Large intestine (tissue), 3 donors: ENCODE results near the gene TMEM271. TPM values are rescaled to one million over a fixed set of nuclear protein-coding genes. Genes with fewer than 3 reads are reported as not detected.

Experiments
- DNase-seq, 2 donors: peaks; one replicate each; pipeline versions ENCODE4 v3.0.0 to v3.0.0-alpha.2; 2013
- H3K27ac ChIP-seq: one replicate; pipeline ENCODE4 v1.5.1; 2013; ENCODE audit warnings: low read length
- H3K27me3 ChIP-seq: 2 replicates; pipeline ENCODE4 v1.6.1; 2013; ENCODE audit warnings: low read length; ENCODE audit not compliant: control insufficient read depth, insufficient read depth
- H3K36me3 ChIP-seq: 2 replicates; pipeline ENCODE4 v1.6.1; 2013; ENCODE audit warnings: low read length; ENCODE audit not compliant: control insufficient read depth, insufficient read depth
- H3K4me1 ChIP-seq: one replicate; pipeline ENCODE4 v1.6.1; 2013; ENCODE audit warnings: low read length; ENCODE audit not compliant: control insufficient read depth, insufficient read depth
- H3K4me3 ChIP-seq: one replicate; pipeline ENCODE4 v1.5.1; 2013; ENCODE audit warnings: low read length
- H3K9me3 ChIP-seq: one replicate; pipeline ENCODE4 v1.6.1; 2013; ENCODE audit warnings: mild to moderate bottlenecking, low read depth, low read length, moderate library complexity; ENCODE audit not compliant: control insufficient read depth
- WGBS: methylation state at CpG from one replicate; pipeline ENCODE4 v1.1.5; 2013; ENCODE audit warnings: low lambda C conversion rate; ENCODE audit not compliant: insufficient coverage; 5-methylcytosine and 5-hydroxymethylcytosine counted together
- polyA plus RNA-seq: library from polyadenylated mRNA; unstranded; fragments of 120-200 nt; gene quantifications from one replicate; pipeline ENCODE4 v1.2.1, GENCODE V29; 2013

TMEM271 gene
- polyA plus RNA-seq, 1 donor = 0.58 TPM

GRCh38 chr4:590313-590841, 14.3 kb upstream of the TMEM271 start:
- WGBS = 90% methylated on average over 2 of the region's 12 CpGs
- no peak for DNase-seq
- H3K4me1 ChIP-seq = no peaks in the 10 kb centered on the region

DNA sequence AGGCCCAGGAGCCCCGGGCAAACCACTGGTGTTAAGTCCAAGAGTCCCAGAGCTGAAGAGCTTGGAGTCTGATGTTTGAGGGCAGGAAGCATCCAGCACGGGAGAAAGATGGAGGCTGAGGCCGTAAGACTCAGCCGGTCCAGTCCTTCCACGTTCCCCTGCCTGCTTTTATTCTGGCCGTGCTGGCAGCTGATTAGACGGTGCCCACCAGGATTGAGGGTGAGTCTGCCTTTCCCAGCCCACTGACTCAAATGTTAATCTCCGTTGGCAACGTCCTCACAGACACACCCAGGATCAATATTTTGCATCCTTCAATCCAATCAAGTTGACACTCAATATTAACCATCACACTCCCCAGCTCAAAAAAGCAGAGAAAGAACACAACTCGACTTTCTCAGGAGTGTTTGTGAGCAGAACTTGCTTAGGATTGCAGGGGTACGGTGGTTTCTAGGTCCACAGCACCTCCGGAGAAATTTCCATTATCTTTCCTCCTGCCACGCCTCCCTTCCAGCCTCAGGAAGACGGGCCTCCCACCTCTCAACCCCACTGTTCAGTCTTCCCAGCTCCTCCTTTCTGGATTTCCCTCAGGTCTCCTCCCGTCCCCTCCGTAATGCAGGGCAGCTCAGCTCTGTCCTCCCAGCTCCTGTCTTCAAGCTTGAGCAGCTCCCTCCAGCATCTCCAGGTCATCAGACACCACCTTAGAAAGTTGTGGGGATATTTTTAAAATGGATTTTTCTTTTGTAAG, 13.3 kb upstream of the TMEM271 start:
- WGBS = no CpG with 5 or more reads among the region's 16 CpGs
- H3K4me1 ChIP-seq = no peaks in the 10 kb centered on the region
- H3K9me3 ChIP-seq = no peaks in the 10 kb centered on the region
- no peak for DNase-seq
- no peak overlapping the region for H3K27ac ChIP-seq
- H3K27me3 ChIP-seq = peaks cover 8% of the 10 kb centered on the region
- H3K4me3 ChIP-seq = no peak overlapping the region
- H3K36me3 ChIP-seq = no peaks in the 10 kb centered on the region

More at GRCh38 chr4:590313-590841, 14.3 kb upstream of the TMEM271 start:
- Histone ChIP-seq H3K4me3 (no peak overlapping the region), H3K36me3 (no peaks in the 10 kb centered on the region), H3K27me3 (peaks cover 8% of the 10 kb centered on the region), H3K27ac (no peak overlapping the region), H3K9me3 (no peaks in the 10 kb centered on the region)

- Histone ChIP-seq H3K4me1 (no peaks in the 10 kb centered on the region), H3K36me3 (no peaks in the 10 kb centered on the region), H3K27ac (no peak overlapping the region), H3K4me3 (no peak overlapping the region), H3K9me3 (no peaks in the 10 kb centered on the region), H3K27me3 (peaks cover 8% of the 10 kb centered on the region)
- WGBS = no CpG with 5 or more reads among the region's 36 CpGs
- DNase-seq = no peak
These were observed 12.3 kb upstream of the TMEM271 start for GRCh38 chr4:588351-588849.

DNA sequence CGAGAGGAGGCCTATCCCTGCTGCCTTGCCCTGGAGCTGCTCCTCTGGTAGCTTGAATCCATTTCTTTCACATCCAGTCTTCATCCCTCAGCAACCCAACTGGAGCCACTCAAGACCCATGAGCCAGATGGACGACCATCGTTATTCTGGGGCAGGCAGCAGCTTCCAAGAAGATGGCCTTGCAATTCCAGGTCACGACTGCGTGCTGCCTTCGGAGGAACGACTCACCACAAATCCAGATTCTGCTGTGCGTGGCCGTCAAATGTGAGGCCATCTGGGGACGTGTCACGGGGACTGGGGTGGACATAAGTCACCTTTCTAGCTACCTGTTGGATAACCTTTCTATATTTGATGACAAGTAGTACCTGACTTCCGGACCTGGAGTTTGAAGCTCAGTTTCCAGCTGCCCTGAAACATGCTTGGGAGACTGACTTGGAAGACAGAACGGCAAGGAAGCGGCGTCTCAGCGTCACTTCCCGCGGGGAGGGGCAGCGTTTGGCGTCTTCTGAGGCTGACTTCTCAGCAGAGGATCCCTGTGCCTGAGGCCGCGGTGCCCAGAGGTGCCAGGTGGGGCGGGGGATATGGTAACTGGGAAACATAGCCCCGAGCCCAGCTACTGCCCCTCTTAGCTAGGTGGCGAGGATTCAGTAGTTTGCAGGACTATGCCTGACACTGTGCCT, 11.7 kb upstream of the TMEM271 start:
- no peaks in the 10 kb centered on the region for H3K4me1 ChIP-seq
- H3K27ac ChIP-seq = no peak overlapping the region
- no peak overlapping the region for H3K4me3 ChIP-seq
- no peak for DNase-seq
- H3K9me3 ChIP-seq = no peaks in the 10 kb centered on the region
- no peaks in the 10 kb centered on the region for H3K36me3 ChIP-seq
- no CpG with 5 or more reads among the region's 25 CpGs for WGBS
- peaks cover 8% of the 10 kb centered on the region for H3K27me3 ChIP-seq

DNA sequence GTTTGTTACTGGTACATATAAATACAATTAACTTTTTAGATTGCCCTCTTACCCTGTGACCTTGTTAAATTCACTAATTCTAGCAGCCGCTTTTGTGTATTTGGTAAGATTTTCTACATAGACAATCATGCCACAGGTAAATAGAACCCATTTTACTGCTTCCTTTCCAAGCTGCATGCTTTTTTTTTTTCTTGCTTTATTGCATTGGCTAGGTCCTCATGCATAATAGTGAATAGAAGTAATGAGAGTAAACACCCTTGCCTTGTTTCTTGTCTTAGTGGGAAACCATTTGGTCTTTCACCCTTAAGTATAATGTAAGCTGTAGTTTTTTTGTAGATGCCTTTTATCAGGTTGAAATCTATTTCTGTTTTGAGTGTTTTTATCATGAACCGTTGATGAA, 7.7 kb upstream of the TMEM271 start:
- no peaks in the 10 kb centered on the region for H3K4me1 ChIP-seq

GRCh38 chr4:581753-582361, 5.8 kb upstream of the TMEM271 start:
- Histone ChIP-seq H3K4me1 (no peaks in the 10 kb centered on the region), H3K27ac (no peak overlapping the region), H3K27me3 (peaks cover 51% of the 10 kb centered on the region), H3K36me3 (no peaks in the 10 kb centered on the region), H3K9me3 (peaks cover 3% of the 10 kb centered on the region), H3K4me3 (no peak overlapping the region)
- DNase-seq = no peak
- 60% methylated on average over 4 of the region's 9 CpGs for WGBS

More for the DNA sequence above, 7.7 kb upstream of the TMEM271 start:
- no peak overlapping the region for H3K4me3 ChIP-seq
- no peaks in the 10 kb centered on the region for H3K36me3 ChIP-seq
- WGBS = 75% methylated on average over 2 of the region's 2 CpGs
- H3K27me3 ChIP-seq = peaks cover 36% of the 10 kb centered on the region
- H3K27ac ChIP-seq = no peak overlapping the region
- no peak for DNase-seq
- no peaks in the 10 kb centered on the region for H3K9me3 ChIP-seq

GRCh38 chr4:581181-581580, 5.1 kb upstream of the TMEM271 start:
- Histone ChIP-seq H3K4me3 (no peak overlapping the region), H3K36me3 (no peaks in the 10 kb centered on the region), H3K27me3 (peaks cover 55% of the 10 kb centered on the region), H3K27ac (no peak overlapping the region), H3K4me1 (no peaks in the 10 kb centered on the region), H3K9me3 (peaks cover 3% of the 10 kb centered on the region)
- no peak for DNase-seq
- WGBS = 29% methylated on average over 1 of the region's 6 CpGs

GRCh38 chr4:579543-580175, 3.6 kb upstream of the TMEM271 start:
- Histone ChIP-seq H3K4me1 (no peaks in the 10 kb centered on the region), H3K36me3 (no peaks in the 10 kb centered on the region), H3K27me3 (peaks cover 55% of the 10 kb centered on the region), H3K27ac (no peak overlapping the region), H3K9me3 (peaks cover 3% of the 10 kb centered on the region), H3K4me3 (no peak overlapping the region)
- DNase-seq = no peak
- no CpG with 5 or more reads among the region's 11 CpGs for WGBS

- Histone ChIP-seq H3K27ac (no peak overlapping the region), H3K9me3 (peaks cover 3% of the 10 kb centered on the region), H3K4me3 (no peak overlapping the region), H3K36me3 (no peaks in the 10 kb centered on the region), H3K4me1 (no peaks in the 10 kb centered on the region), H3K27me3 (peaks cover 63% of the 10 kb centered on the region)
- no peak for DNase-seq
- no CpG with 5 or more reads among the region's 32 CpGs for WGBS
These were observed 2.7 kb upstream of the TMEM271 start for GRCh38 chr4:578451-579443.
